ENCODE measurements around the gene OCIAD2.
"Not testable (repeated sequence)": the region's sequence is repeated elsewhere in the genome, so short reads cannot be mapped to it uniquely, and the experiment has no call there.

OCIAD2 gene

DNA sequence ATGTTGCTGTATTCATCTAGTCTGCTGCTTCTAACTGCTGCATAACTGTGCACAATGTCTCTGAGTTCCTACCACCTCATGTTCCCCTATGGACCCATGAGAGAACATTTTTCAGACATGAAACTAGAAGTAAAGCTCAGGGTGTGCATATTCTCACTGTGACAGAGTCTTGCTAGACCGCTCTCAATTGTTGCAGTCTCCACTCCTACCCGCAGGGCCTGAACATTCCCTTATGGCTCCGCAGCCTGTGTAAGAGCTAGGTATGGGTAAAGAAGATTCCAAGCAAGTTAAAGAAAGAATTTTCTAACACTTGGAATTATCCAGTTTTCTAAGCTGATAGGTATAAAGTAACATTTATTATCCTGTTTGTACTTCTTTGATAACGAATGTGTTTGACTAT, 5.4 kb downstream of the OCIAD2 start:
- no peak for DNase-seq (ENCODE audit: low read depth)
- no peak for TF ChIP-seq MYC (IDR thresholded peaks at IDR 0.05; ENCODE audit: low read depth, low read length)
- no peak overlapping the region for H3K4me3 ChIP-seq (ENCODE audit: low read depth, low read length)

DNA sequence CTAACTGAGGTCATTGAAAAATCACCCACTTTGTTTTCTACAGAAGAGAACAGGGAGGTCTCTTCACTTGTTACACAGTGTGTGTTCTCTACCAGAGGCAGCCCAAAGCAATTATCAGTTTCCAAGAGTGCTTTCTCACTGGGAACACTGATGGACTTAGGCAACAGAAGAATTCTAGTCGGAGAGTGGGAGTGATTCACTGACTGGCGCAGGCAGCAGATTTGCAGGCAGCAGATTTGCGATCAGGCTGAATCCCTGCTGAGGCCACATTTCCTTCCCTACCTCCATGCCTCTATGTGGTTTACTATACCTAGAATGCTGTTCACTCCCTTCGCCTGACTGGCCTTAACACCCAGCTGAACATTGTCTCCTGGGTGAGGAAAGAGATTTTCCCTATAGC, 6.6 kb downstream of the OCIAD2 start:
- DNase-seq (ENCODE audit: low read depth), result peak; percentile 62
- TF ChIP-seq, protein P1, sequence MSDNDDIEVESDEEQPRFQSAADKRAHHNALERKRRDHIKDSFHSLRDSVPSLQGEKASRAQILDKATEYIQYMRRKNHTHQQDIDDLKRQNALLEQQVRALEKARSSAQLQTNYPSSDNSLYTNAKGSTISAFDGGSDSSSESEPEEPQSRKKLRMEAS (IDR thresholded peaks at IDR 0.05; ENCODE audit: low read depth, low read length), result no peak
- TF ChIP-seq MYC (IDR thresholded peaks at IDR 0.05; ENCODE audit: low read depth, low read length) (no peak), POLR2A (IDR thresholded peaks at IDR 0.05; ENCODE audit: extremely low read depth, insufficient read length) (no peak)
- TF ChIP-seq, protein P2, sequence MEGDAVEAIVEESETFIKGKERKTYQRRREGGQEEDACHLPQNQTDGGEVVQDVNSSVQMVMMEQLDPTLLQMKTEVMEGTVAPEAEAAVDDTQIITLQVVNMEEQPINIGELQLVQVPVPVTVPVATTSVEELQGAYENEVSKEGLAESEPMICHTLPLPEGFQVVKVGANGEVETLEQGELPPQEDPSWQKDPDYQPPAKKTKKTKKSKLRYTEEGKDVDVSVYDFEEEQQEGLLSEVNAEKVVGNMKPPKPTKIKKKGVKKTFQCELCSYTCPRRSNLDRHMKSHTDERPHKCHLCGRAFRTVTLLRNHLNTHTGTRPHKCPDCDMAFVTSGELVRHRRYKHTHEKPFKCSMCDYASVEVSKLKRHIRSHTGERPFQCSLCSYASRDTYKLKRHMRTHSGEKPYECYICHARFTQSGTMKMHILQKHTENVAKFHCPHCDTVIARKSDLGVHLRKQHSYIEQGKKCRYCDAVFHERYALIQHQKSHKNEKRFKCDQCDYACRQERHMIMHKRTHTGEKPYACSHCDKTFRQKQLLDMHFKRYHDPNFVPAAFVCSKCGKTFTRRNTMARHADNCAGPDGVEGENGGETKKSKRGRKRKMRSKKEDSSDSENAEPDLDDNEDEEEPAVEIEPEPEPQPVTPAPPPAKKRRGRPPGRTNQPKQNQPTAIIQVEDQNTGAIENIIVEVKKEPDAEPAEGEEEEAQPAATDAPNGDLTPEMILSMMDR (IDR thresholded peaks at IDR 0.05; ENCODE audit: low read depth, low read length), result no peak
- H3K4me3 ChIP-seq (ENCODE audit: low read depth, low read length), result no peak overlapping the region

DNA sequence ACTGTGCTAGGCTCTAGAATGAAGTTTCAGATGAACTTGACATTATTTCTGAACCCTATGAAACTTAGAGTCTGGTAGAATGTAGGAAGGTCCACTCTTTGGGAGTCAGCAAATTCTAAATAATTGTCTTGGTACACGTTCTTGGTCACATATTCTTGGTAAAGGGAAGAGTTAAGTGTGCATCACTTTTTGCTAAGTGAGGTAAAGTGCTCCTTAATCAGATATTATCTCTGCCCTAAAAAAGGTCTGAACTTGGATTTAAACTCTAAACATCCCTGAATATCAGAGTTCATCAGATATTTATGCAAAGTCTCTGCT, 7.2 kb downstream of the OCIAD2 start:
- DNase-seq (ENCODE audit: low read depth), result no peak

DNA sequence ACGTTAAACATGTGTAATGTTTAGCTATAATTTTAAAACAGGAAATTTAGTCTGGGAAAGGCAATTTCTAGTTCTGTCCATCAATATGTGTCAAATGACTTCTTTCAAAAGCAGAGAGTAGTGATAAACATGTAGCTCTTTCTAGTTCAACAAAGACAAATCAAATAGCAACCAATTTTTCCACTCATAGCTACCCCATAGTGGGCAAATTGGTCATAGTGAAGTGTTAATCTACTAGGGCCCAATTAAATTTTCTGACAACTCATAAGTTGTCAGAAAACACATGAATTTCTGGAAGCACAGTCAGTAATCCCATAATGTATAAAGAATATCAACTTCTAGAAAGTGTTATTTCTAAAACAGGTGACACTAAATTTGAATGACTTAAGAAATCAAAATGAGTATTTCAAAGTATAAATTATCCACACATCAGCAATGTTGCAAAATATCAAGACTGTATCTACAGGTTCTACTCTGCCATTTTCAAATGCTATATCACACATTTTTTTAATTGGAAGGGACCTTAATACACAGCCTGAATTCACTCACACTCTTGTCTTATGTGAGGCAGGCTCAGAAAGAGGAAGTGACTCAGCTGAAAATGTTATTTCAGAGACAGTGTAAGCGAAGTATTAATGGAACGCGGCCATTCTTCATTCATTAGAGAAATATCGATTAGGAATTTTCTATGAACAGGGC, 7.7 kb downstream of the OCIAD2 start:
- TF ChIP-seq POLR2A (IDR thresholded peaks at IDR 0.05; ENCODE audit: extremely low read depth, insufficient read length) (no peak), MYC (IDR thresholded peaks at IDR 0.05; ENCODE audit: low read depth, low read length) (no peak)
- TF ChIP-seq, protein P1 (IDR thresholded peaks at IDR 0.05; ENCODE audit: low read depth, low read length), result no peak
- TF ChIP-seq, protein P2 (IDR thresholded peaks at IDR 0.05; ENCODE audit: low read depth, low read length), result no peak
- H3K4me3 ChIP-seq (ENCODE audit: low read depth, low read length), result peak overlapping the region; percentile 32
- DNase-seq (ENCODE audit: low read depth), result peak; percentile 80

More for the DNA sequence above, 7.2 kb downstream of the OCIAD2 start:
- H3K4me3 ChIP-seq (ENCODE audit: low read depth, low read length), result peak overlapping the region; percentile 32
- TF ChIP-seq POLR2A (IDR thresholded peaks at IDR 0.05; ENCODE audit: extremely low read depth, insufficient read length), result no peak
- no peak for TF ChIP-seq MYC (IDR thresholded peaks at IDR 0.05; ENCODE audit: low read depth, low read length)
- TF ChIP-seq, protein P2 (IDR thresholded peaks at IDR 0.05; ENCODE audit: low read depth, low read length), result no peak
- TF ChIP-seq, protein P1 (IDR thresholded peaks at IDR 0.05; ENCODE audit: low read depth, low read length), result no peak

DNA sequence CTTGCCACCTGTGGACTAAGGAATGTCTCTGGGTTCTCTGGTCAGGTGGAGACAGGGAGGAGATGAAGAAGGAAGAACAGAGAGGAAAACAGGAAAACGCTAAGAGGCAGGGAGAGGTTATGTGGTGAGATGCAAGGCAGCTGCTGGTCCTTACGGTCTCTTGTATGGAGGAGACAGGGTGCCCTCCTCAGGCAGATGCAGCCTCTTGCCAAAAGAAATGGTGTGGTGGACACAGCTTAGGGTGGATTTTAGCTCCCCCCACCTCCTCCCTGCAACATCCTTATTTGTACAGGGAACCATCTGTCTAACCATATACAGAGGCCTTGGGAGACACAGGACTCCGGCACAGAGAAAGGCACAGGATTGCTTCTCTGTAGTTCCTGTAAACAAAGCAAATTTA, 9.7 kb downstream of the OCIAD2 start:
- DNase-seq (ENCODE audit: low read depth), result peak; percentile 42
- TF ChIP-seq POLR2A (IDR thresholded peaks at IDR 0.05; ENCODE audit: extremely low read depth, insufficient read length) (no peak), MYC (IDR thresholded peaks at IDR 0.05; ENCODE audit: low read depth, low read length) (no peak)
- TF ChIP-seq, protein P1 (IDR thresholded peaks at IDR 0.05; ENCODE audit: low read depth, low read length), result no peak
- TF ChIP-seq, protein P2 (IDR thresholded peaks at IDR 0.05; ENCODE audit: low read depth, low read length), result no peak
- H3K4me3 ChIP-seq (ENCODE audit: low read depth, low read length), result no peak overlapping the region

DNA sequence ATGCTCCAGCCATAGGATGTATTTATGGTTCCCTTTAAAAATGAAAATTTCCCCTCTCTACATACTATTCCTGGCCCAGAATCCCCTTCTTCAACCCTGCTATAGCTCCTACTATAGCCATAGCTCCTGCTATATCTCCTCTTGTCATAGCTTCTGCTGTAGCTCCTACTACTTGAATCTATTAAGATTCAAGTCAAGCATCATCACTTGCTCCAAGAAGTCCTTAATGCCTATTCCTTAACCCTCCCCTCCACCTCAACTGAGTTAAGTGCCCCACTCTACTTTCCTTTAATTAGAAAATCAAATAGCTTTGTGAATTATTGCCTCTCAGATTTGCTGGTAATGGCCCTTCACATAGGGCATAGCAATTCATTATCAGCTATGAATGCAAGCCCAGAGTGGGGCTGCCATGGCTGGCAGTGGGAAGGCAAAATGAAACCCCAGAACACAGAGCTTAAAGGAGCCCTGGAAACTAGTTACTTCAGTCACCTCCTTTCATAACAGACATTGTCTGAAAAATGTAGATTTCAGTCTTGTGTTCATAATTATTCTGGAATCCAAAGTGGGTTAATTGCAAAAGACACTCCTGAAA, 15.4 kb downstream of the OCIAD2 start:
- DNase-seq (ENCODE audit: low read depth), result no peak
- H3K4me3 ChIP-seq (ENCODE audit: low read depth, low read length), result no peak overlapping the region
- TF ChIP-seq POLR2A (IDR thresholded peaks at IDR 0.05; ENCODE audit: extremely low read depth, insufficient read length) (no peak), MYC (IDR thresholded peaks at IDR 0.05; ENCODE audit: low read depth, low read length) (no peak)
- TF ChIP-seq, protein P1 (IDR thresholded peaks at IDR 0.05; ENCODE audit: low read depth, low read length), result no peak
- TF ChIP-seq, protein P2 (IDR thresholded peaks at IDR 0.05; ENCODE audit: low read depth, low read length), result no peak

DNA sequence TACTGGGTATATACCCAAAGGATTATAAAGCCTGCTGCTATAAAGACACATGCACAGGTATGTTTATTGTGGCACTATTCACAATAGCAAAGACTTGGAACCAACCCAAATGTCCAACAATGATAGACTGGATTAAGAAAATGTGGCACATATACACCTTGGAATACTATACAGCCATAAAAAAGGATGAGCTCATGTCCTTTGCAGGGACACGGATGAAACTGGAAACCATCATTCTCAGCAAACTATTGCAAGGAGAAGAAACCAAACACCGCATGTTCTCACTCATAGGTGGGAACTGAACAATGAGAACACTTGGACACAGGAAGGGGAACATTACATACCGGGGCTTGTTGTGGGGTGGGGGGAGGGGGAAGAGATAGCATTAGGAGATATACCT, 16.8 kb downstream of the OCIAD2 start:
- not testable (repeated sequence) for H3K4me3 ChIP-seq (ENCODE audit: low read depth, low read length); DNase-seq (ENCODE audit: low read depth)

DNA sequence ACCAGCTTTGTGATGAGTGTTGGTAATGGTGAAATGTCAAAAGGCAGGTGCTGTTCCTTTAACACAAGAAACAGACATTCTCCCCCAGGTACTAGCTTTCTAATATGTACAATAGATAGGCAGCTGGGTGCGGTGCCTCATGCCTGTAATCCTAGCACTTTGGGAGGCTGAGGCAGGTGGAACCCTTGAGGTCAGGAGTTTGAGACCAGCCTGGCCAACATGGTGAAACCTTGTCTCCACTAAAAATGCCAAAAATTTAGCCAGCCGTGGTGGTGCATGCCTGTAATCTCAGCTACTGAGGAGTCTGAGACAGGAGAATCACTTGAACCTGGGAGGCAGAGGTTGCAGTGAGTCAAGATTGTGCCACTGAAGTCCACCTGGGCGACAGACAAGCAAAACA, 24.9 kb downstream of the OCIAD2 start:
- DNase-seq (ENCODE audit: low read depth); H3K4me3 ChIP-seq (ENCODE audit: low read depth, low read length): not testable (repeated sequence)

Data from NB4 (cell line).